ENCODE results near the gene RASSF6. TPM values are rescaled to one million over a fixed set of nuclear protein-coding genes. Genes with fewer than 3 reads are reported as not detected.

Gene RASSF6
- total RNA-seq, 2 donors from 2014 or later, result 1.2 to 3.9 TPM

GRCh38 chr4:73607375-73608033 is 12.7 kb downstream of the RASSF6 start:
- H3K4me1 Mint-ChIP-seq, result peaks cover 12% of the 10 kb centered on the region
- TF ChIP-seq CTCF (conservative IDR thresholded peaks at IDR 0.05), result no peak
- DNase-seq, result no peak
- H3K4me3 ChIP-seq (ENCODE audit: low read length), result no peak overlapping the region
- no peaks in the 10 kb centered on the region for H3K36me3 ChIP-seq (ENCODE audit: control insufficient read depth, insufficient read depth, low read length)
- no peaks in the 10 kb centered on the region for H3K9me3 ChIP-seq (ENCODE audit: control insufficient read depth, low read length)
- no peaks in the 10 kb centered on the region for H3K27me3 ChIP-seq (ENCODE audit: control insufficient read depth, insufficient read depth, low read length, poor library complexity, severe bottlenecking)
- H3K4me3 Mint-ChIP-seq, result no peak overlapping the region
- no peak overlapping the region for H3K9ac ChIP-seq (ENCODE audit: extremely low read depth, low read length, poor library complexity, severe bottlenecking)
- no peak overlapping the region for H3K27ac Mint-ChIP-seq
- no peaks in the 10 kb centered on the region for H3K9me3 Mint-ChIP-seq
- H3K27me3 Mint-ChIP-seq (ENCODE audit: insufficient read depth), result no peaks in the 10 kb centered on the region
- H3K4me1 ChIP-seq (ENCODE audit: control insufficient read depth, insufficient read depth, low read length), result peaks cover 10% of the 10 kb centered on the region
- no peaks in the 10 kb centered on the region for H3K36me3 Mint-ChIP-seq (ENCODE audit: low read depth)
- no peak overlapping the region for H3K27ac ChIP-seq (ENCODE audit: low read depth, low read length)

DNA sequence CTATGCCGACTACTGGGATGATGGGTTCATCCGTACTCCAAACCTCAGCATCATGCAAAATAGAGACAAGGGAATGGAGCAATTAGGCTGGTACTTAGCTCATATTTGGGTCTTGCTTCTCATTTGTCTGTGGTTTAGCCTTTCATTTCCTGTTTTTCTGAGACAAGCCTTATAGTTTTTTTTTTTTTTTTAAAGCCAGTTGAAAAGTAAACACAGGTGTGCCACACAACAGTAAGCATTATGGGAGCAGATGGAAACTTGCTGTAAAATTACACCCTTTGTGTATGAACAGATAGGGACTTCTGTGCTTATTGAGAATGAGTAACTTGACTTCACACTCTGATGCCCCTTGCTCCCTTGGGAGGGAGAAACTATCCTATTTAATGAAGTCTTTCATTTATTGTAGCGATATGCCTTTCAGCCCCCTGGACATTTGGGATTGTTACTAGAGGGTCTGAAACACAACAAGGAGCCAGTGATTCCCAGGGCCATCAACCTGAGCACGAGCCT is 13.7 kb downstream of the RASSF6 start:
- DNase-seq, result no peak
- H3K27me3 ChIP-seq (ENCODE audit: control insufficient read depth, insufficient read depth, low read length, poor library complexity, severe bottlenecking), result no peaks in the 10 kb centered on the region
- no peak for TF ChIP-seq CTCF (conservative IDR thresholded peaks at IDR 0.05)
- H3K36me3 Mint-ChIP-seq (ENCODE audit: low read depth), result no peaks in the 10 kb centered on the region
- WGBS, 2 experiments (ENCODE audit: insufficient coverage in 1 of 2, insufficient read length in 1 of 2), result 82 to 94% methylated on average over 1 to 4 of the region's 4 CpGs
- no peak overlapping the region for H3K9ac ChIP-seq (ENCODE audit: extremely low read depth, low read length, poor library complexity, severe bottlenecking)
- no peak overlapping the region for H3K4me3 Mint-ChIP-seq
- peaks cover 12% of the 10 kb centered on the region for H3K4me1 Mint-ChIP-seq
- H3K9me3 Mint-ChIP-seq, result no peaks in the 10 kb centered on the region
- H3K4me1 ChIP-seq (ENCODE audit: control insufficient read depth, insufficient read depth, low read length), result peaks cover 10% of the 10 kb centered on the region
- H3K27ac ChIP-seq (ENCODE audit: low read depth, low read length), result no peak overlapping the region
- H3K4me3 ChIP-seq (ENCODE audit: low read length), result no peak overlapping the region
- no peaks in the 10 kb centered on the region for H3K9me3 ChIP-seq (ENCODE audit: control insufficient read depth, low read length)
- H3K36me3 ChIP-seq (ENCODE audit: control insufficient read depth, insufficient read depth, low read length), result no peaks in the 10 kb centered on the region
- no peaks in the 10 kb centered on the region for H3K27me3 Mint-ChIP-seq (ENCODE audit: insufficient read depth)
- H3K27ac Mint-ChIP-seq, result no peak overlapping the region

DNA sequence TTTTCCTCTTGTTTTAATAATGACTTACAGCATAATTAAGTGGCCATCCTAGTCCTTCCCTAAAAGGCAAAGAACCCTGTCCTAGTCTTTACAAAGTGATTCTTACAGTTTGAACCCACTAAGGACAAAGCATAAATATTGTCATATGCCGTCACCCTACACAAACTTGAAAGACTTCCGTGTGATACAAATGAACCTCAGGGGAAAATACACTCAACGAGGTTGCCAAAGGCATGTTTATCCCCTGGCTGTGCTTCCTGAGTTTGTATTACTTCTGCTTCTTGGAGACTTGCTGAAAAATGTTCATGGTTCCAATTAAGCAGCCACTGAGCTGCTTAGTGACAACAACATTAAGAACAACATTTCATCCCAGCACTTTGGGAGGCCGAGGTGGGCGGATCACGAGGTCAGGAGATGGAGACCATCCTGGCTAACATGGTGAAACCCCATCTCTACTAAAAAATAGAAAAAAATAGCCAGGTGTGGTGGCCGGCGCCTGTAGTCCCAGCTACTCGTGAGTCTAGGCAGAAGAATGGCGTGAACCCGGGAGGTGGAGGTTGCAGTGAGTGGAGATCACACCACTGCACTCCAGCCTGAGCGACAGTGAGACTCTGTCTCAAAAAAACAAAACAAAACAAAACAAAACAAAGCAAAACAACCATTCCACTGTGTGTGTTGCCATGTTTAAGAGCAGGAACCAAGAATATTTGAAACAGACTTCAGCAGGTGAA is 16.2 kb downstream of the RASSF6 start:
- WGBS, 2 experiments (ENCODE audit: insufficient coverage in 1 of 2, insufficient read length in 1 of 2), result 93 to 100% methylated on average over 3 to 12 of the region's 12 CpGs
- H3K4me1 Mint-ChIP-seq, result peaks cover 18% of the 10 kb centered on the region
- no peak for TF ChIP-seq CTCF (conservative IDR thresholded peaks at IDR 0.05)

More for the DNA sequence above, 16.2 kb downstream of the RASSF6 start:
- no peaks in the 10 kb centered on the region for H3K36me3 Mint-ChIP-seq (ENCODE audit: low read depth)
- DNase-seq, result no peak
- H3K9me3 ChIP-seq (ENCODE audit: control insufficient read depth, low read length), result no peaks in the 10 kb centered on the region
- no peak overlapping the region for H3K27ac ChIP-seq (ENCODE audit: low read depth, low read length)
- H3K9ac ChIP-seq (ENCODE audit: extremely low read depth, low read length, poor library complexity, severe bottlenecking), result no peak overlapping the region
- no peaks in the 10 kb centered on the region for H3K27me3 ChIP-seq (ENCODE audit: control insufficient read depth, insufficient read depth, low read length, poor library complexity, severe bottlenecking)
- peaks cover 5% of the 10 kb centered on the region for H3K4me1 ChIP-seq (ENCODE audit: control insufficient read depth, insufficient read depth, low read length)
- no peak overlapping the region for H3K4me3 ChIP-seq (ENCODE audit: low read length)
- H3K27me3 Mint-ChIP-seq (ENCODE audit: insufficient read depth), result no peaks in the 10 kb centered on the region
- no peak overlapping the region for H3K4me3 Mint-ChIP-seq
- H3K27ac Mint-ChIP-seq, result no peak overlapping the region
- no peaks in the 10 kb centered on the region for H3K36me3 ChIP-seq (ENCODE audit: control insufficient read depth, insufficient read depth, low read length)
- H3K9me3 Mint-ChIP-seq, result no peaks in the 10 kb centered on the region

Measured in endodermal cell (in vitro differentiated cells).